A673 (cell line): ENCODE data around the gene NRF1.

Source experiments
- CTCF ChIP-seq: fragments of 300-800, 200-600 bp; sonication (generic); conservative IDR thresholded peaks from 2 replicates; pipeline ENCODE4 v1.5.1; 2017; ENCODE audit warnings: low read depth, mild to moderate bottlenecking, antibody characterized with exemption, low read length, moderate library complexity, mixed read lengths
- EZH2 ChIP-seq: fragments of 200-600 bp; sonication (generic); IDR thresholded peaks from 2 replicates; pipeline ENCODE4 v1.6.1; 2017; ENCODE audit warnings: borderline replicate concordance, low read depth, mild to moderate bottlenecking, mixed read lengths, antibody characterized with exemption, low read length; ENCODE audit not compliant: poor library complexity, severe bottlenecking

- TF ChIP-seq CTCF (peak; percentile 68), EZH2 (no peak)
Observed at GRCh38 chr7:129607471-129608120, 3.9 kb upstream of the NRF1 start.
